Epithelial cell of esophagus (primary cell): Measurements from ENCODE around the gene FES.
"Not testable (repeated sequence)": the region's sequence is repeated elsewhere in the genome, so short reads cannot be mapped to it uniquely, and the experiment has no call there.

Source experiments
- DNase-seq: peaks from one replicate; pipeline ENCODE4 v3.0.0; 2010; ENCODE audit warnings: low read depth
- H3K4me3 ChIP-seq: 2 replicates; pipeline ENCODE4 v1.5.1; 2011; ENCODE audit warnings: mild to moderate bottlenecking, low read length, control low read depth
- TF ChIP-seq, protein P1 (sequence below): IDR thresholded peaks from 2 replicates; pipeline ENCODE4 v1.5.1; 2011; ENCODE audit warnings: low read depth, mild to moderate bottlenecking, low read length, control low read depth, inconsistent platforms; ENCODE audit not compliant: insufficient read depth; ENCODE audit errors: missing control alignments

Gene FES

DNA sequence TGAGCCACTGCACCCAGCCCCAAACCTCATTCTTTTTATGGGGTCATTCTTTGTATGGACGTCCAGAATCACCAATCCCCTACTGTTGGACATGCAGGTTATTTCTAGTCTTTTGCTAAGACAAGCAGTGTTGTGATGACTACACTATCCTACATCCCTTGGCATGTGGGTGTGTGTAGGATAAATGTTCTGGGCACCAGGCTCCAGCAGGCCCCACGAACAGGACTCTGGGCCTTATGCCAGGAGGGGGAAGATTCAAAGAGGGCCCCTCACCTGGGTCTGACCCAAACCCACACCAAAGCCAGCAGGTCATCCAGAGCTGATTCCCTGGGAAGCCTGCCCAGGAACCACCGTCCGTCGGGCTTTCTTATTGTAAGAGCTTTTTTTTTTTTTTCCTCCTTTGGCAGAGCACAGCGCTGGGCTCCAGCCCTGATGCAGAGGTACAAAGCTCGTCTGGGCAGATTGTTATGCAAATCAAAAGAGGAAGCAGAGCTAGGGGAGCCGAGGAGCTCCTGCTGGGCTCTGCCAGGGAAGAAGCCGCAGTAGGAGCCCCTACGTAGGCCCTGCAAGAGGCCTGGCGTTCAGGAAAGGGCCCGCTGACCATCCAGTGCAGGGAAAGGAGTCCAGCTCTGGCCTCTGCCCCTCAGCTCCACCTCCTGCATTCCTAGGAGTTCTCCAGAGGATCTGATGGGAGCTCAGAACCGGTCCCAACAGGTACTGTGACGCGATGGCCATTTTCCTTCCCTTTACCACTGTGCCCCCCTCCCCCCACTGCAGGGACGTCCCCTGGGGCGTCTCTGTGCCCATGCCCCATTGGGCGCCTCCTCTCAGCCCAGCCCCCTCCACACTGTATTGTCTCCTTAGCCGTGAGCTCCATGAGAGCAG is 44.9 kb upstream of the FES start:
- TF ChIP-seq, protein P1, sequence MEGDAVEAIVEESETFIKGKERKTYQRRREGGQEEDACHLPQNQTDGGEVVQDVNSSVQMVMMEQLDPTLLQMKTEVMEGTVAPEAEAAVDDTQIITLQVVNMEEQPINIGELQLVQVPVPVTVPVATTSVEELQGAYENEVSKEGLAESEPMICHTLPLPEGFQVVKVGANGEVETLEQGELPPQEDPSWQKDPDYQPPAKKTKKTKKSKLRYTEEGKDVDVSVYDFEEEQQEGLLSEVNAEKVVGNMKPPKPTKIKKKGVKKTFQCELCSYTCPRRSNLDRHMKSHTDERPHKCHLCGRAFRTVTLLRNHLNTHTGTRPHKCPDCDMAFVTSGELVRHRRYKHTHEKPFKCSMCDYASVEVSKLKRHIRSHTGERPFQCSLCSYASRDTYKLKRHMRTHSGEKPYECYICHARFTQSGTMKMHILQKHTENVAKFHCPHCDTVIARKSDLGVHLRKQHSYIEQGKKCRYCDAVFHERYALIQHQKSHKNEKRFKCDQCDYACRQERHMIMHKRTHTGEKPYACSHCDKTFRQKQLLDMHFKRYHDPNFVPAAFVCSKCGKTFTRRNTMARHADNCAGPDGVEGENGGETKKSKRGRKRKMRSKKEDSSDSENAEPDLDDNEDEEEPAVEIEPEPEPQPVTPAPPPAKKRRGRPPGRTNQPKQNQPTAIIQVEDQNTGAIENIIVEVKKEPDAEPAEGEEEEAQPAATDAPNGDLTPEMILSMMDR = no peak
- peak; percentile 85 for DNase-seq
- H3K4me3 ChIP-seq = peak overlapping the region; percentile 34

DNA sequence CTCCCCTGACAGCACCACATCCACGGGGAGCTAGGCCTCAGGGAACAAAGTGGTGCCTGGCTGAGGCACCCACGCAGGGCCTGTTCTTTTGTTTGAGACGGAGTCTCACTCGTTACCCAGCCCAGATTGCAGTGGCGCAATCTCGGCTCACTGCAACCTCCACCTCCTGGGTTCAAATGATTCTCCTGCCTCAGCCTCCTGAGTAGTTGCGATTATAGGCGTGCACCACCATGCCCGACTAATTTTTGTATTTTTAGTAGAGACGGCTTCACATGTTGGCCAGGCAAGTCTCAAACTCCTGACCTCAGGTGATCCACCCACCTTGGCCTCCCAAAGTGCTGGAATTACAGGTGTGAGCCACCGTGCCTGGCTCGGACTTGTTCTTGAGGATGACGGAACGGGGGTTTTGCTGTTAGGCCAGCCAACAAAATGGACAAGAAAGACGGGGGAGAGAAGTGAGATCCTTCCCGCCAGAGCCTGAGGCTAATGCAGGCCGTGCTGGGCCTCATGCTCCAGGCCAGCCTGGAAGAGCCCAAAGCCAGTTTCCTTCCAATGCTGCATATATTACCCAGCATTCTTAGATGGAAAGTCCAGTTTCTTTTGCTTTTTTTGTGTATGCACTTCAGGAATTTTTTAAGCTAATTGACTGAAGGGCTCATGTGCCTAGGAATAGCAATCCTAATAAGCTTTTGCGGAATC is 44.0 kb upstream of the FES start:
- peak overlapping the region; percentile 34 for H3K4me3 ChIP-seq
- no peak for DNase-seq
- TF ChIP-seq, protein P1 = no peak

DNA sequence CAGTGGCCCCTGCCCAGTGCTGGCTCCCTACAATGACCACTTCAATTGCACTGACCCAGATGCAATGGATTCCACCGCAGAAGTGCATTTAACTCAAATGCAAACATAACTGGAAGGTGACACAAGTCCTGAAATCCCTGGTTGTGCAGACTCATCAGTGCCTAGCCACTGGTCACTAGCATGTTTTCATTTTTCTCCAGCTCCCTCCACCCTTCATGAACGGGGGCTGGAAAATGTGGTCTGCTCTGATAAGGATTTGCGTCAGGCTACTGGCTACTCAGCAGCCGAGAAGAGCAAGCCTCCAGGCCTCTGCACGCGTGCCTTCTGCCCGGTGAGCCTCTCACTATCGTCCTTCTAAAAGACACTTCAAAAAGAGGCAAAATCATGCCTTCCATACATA is 43.4 kb upstream of the FES start:
- TF ChIP-seq, protein P1 = no peak
- DNase-seq = no peak

DNA sequence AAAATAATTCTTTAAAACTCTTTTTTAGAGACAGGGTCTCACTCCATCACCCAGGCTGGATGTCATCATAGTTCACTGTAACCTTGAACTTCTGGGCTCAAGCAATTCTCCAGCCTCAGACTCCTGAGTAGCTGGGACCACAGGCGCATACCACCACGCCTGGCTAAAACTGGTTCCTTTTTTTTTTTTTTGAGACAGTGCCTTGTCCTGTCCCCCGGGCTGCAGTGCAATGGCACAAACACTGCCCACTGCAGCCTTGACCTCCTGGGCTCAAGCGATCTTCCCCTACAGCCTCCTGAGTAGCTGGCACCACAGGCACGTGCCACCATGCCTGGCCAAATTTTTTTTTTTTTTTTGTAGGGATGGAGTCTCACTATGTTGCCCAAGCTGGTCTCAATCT is 39.6 kb upstream of the FES start:
- TF ChIP-seq, protein P1 = no peak
- no peak overlapping the region for H3K4me3 ChIP-seq
- DNase-seq = no peak

More for the DNA sequence above, 43.4 kb upstream of the FES start:
- H3K4me3 ChIP-seq = no peak overlapping the region

DNA sequence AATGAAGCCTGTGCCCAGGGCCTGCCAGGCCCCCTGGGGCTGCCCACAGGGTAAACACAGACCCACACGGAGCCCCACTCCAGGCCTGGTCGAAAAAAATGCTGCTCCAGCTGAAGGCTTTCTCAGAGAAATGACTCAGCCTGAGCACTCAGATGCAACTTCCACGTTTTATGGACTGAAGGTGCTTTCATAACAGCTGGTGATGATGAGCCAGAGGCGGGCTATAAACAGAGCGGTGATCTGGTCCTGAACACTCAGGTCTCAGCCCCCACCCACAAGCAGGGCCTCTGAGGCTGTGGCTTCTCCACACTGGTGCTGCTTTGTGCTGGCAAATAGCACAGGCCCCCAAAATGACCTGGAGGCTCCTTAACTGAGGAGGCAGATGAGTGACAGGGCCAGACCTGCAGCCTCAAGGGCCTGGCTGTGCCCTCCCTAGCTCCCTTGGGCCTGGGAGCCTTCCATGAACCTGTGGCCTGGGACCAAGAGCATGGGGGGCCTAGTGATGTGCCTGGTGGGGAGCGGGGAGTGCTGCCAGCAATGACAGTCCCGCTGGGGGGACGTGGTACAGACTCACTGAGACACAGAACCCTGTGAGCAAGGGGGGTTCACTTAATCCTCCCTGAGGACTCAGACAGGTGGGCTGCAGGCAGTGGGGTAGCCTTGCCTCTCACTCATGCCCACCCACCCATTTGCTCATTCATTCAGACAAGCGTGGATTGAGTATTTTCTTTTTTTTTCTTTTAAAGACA is 38.9 kb upstream of the FES start:
- no peak overlapping the region for H3K4me3 ChIP-seq
- DNase-seq = peak; percentile 90
- TF ChIP-seq, protein P1 = no peak

DNA sequence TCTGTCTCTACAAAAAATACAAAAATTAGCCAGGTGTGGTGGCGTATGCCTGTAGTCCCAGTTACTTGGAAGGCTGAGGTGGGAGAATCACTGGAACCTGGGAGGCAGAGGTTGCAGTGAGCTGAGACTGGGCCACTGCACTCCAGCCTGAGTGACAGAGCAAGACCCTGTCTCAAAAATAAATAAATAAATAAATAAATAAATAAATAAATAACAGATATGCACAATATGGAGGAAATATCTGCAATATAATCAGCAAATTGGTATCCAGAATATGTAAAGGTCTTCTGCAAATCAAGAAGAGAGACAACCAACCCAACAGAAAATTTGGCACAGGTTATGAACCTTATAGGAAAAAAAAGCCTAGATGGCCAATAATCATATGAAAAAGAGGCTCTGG is 34.9 kb upstream of the FES start:
- H3K4me3 ChIP-seq, DNase-seq: not testable (repeated sequence)

DNA sequence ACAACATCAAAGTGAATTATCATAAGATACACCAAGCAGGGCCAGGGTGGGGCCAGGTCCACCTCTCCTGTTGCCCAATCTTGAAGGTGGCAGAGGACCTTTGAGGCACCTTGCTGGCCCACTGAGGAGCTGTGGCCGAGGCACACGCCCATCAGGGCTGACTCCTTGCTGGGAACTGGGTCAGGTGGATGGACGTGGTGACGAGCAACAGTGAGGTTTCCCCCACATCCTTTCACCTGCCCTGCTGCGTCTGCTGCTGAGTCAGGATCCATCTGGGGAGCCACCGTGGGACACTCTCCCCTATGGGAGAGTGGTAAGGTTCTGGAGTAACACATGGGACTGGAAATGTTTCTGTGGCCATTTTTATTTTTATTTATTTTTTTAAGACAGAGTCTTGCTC is 33.2 kb upstream of the FES start:
- no peak for DNase-seq
- H3K4me3 ChIP-seq = no peak overlapping the region
- TF ChIP-seq, protein P1 = no peak
